Middle frontal gyrus (tissue), 1 donor: ENCODE measurements around the gene ESPNL.
"Not testable (repeated sequence)": the region's sequence is repeated elsewhere in the genome, so short reads cannot be mapped to it uniquely, and the experiment has no call there.

Experiments
- DNase-seq: peaks from one replicate; pipeline ENCODE4 v3.0.0-alpha.2; 2015; ENCODE audit warnings: low spot score; ENCODE audit errors: extremely low spot score

The ESPNL gene

DNA sequence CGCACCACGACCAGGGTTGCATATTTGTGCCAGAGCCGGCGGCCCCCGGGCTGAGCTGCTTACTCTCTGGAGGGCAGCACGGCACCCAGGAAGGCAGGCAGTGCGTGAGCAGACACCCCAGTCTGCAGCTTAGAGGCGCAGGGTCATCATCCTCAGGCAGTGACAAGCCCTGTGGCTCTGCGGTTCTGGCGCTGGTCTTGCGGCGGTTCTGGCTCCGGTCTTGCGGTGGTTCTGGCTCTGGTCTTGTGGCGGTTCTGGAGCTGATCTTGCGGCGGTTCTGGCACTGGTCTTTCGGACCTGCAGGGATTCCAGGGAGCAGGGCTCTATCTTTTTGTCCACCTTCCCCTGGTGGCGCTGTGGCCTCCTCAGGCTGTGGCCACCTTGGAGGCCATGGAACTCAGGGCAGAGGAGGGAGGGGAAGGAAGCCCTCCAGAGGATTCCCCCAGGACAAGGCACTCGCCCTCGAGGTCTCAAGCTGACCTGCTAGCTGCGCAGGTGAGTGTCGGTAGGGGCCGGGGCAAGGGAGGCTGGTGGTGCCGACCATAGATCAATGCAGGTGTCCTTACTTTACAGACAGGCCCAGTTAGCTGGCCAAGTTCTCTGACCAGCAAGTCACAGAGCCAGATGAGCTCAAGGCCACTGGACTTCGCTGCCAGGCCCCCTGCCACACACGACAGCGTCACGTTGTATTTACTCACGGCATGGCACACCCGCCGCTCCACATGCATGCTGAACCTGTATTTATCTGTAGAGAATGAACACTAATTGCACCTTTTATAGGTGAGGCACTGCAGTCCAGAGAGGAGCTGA lies 14.9 kb downstream of the ESPNL start:
- no peak for DNase-seq

DNA sequence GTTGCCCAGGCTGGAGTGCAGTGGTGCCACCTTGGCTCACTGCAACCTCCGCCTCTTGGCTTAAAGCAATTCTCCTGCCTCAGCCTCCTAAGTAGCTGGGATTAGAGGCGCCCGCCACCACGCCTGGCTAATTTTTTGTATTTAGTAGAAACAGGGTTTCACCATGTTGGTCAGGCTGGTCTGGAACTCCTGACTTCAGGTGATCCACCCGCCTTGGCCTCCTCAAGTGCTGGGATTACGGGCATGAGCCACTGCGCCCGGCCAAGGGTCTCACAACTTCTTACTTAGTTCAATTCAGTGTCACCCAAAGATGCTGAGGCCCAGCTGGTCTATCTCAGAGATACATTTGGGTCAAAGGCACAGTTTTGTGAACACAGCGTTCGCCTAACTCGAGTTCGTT lies 15.6 kb downstream of the ESPNL start:
- DNase-seq: not testable (repeated sequence)

DNA sequence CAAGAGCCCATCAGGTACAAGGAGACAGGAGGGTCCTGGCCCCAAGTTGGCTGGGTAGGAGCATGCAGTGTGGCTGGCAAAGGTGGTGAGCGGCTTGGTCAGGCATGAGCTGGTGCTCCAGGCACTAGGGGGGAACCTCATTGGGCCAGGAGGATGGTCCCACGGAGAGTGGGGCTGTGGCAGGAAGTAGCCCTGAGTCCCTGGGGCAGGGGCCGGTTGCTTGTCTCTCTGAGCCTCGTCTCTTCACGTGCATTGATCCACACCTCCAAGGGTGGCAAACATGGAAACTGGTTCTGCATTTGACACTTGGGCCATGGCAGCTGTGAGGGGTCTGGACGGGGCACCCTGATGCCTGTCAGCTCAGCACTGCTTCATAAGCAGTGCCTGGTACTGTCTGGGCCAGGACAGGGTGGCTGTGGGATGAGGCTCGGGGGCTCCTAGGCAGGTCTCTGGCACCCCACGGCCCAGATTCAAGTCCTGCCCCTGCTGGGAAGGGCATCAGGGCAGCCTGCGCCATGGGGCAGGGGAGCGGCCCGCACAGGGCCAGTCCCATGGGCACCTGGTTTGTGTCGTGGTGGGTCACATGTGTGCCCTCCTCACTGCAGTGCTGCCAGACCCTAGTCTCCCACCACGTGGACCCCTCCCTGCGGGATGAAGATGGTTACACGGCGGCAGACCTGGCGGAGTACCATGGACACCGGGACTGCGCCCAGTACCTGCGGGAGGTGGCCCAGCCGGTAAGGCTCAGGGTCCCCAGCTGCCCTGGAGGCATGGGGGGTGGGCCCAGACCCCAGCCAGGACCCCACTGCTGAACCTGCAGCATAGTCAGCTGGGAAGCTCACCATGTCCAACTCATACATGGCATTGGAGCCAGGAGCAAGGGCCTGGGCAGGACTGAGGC lies 16.4 kb downstream of the ESPNL start:
- DNase-seq: no peak

DNA sequence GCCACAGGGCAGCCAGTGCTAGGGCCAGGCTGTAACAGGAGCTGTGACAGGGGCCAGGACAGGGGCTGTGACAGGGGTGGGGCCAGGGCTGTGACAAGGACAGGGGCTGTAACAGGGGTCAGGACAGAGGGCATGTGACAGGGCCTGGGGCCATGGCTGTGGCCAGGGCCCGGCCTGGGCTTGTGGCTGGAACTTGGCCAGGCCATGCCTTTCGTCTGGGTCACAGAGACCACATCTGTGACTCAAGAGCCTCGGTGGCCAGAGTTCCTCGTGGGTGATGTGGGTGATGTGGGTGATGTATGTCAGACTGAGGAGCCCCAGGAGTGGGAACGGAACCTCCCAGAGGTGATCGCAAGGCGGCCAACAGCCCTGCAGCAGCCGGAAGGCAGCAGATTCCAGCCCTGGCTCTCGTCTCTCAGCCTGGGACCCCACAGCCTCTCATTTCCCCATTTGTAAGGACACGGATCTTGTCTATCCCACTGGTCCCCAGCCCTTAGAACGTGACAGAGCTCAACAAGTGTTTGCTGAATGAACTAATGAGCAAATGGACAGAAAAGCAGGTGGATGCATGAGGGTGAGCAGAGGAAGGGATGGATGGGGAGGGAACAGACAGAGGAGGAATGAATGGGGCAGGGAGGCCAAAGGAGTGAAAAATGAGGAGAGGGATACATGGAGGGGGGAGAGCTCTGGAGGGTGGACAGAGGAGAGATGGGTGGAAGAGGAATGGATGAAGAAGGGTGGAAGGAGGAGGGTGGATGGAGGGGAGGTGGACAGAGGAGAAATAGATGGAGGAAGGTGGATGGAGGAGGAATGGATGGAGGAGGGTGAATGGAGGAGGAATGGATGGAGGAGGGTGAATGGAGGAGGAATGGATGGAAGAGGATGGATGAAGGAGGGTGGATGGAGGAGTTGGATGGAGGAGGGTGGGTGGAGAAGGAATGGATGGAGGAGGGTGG lies 17.3 kb downstream of the ESPNL start:
- DNase-seq: no peak

DNA sequence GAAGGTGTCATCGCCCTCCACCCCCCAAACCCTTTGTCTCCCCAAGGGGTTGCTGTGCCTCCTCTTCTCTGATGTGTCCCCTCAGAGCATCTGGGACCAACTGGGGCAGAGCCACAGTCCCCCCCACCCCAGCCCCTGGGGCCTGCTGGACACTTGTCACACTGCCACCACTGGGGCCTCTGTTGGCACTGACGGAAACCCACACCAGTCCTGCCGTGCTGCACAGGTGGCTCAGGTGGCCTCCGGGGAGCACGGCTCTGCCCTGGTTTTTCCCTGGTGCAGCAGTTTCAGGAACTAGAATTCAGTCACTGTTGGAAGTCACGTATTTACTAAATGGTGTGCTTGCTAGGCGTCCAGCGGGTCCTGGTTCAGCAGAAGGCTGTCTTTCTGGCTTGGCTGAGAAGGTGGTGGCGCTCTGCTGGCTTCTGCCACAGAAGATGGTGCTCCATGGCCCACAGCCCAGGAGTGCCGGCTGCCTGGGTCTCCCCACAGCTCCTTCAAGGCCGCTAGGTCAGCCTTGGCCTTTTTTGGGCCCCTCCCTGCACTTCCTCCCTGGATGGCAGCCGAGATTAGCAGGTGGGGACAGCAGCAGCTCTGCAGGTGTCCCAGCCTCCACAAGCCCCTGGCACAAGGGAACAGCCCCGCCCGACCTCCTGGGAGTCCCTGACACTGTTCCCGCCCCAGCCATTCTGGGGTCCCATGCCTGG lies 19.8 kb downstream of the ESPNL start:
- DNase-seq: no peak

DNA sequence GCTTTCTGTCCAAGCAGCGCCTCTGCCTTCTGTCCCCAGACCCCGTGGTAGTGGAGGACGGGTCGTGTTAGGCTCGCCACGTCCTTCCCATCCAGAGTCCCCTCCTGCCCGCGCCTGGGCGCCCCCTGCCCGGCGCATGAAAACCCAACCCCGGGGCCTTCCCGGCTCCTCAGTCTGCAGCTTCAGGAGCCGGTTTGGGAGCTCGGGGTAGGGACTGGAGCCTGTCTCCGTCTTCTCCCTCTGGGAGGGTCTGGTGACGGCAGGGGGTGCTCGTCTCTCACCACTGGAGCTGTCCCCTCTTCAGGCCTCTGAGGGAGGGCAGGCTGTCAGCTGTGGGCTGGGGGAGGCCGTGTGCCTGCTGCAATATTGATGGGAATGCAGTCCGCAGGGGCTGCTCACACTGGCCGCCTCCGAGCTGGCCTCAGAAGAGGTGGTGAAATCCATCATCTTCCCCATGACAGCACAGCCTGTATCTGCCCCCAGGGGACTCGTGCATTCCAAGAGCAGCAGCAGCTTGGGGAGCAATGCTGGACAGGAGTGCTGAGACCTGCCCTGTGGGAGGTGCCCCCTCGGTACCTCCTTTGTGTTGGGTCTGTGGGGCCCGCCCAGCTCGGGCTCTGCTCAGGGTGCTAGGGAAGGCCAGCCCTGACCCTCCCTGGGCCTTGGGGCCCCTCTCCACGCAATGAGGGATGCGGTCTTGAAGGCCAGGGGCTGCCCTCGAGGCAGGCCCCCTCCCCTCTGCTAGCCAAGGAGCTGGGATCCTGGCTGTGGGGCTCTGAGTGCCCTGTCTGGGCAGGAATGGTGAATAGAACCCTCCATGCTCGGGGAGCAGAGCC lies 20.5 kb downstream of the ESPNL start:
- no peak for DNase-seq

DNA sequence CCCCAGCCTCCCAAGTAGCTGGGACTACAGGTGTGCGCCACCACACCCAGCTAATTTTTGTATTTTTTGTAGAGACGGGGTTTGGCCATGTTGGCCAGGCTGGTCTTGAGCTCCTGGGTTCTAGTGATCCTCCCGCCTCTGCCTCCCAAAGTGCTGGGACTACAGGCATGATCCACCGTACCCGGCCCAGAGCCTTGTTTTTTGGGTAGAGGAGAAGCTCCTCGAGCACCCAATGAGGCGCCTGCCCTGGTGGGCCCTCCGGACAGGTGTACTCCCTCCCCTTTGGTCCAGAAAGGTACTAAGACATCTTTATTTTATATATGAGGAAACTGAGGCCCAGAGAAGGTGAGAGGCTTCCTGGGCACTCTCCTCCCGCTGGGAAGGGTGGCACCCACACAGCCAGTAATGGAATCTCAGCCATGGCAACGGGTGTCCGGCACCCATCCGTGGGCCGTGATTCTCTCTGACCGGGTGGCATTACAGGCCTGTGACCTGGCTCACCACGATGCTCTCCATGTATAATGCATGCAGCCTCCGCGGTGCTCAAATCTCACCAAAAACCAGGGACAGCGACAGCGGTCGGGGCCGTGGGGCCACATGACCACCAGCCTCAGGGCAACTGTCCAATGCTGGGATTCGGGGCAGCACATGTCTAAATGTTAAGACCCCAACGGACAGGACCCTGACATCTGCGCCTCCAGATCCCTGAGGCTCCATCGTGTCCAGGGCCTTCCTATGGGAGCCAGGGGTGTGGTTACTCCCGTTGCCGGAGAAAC lies 21.6 kb downstream of the ESPNL start:
- DNase-seq: no peak

DNA sequence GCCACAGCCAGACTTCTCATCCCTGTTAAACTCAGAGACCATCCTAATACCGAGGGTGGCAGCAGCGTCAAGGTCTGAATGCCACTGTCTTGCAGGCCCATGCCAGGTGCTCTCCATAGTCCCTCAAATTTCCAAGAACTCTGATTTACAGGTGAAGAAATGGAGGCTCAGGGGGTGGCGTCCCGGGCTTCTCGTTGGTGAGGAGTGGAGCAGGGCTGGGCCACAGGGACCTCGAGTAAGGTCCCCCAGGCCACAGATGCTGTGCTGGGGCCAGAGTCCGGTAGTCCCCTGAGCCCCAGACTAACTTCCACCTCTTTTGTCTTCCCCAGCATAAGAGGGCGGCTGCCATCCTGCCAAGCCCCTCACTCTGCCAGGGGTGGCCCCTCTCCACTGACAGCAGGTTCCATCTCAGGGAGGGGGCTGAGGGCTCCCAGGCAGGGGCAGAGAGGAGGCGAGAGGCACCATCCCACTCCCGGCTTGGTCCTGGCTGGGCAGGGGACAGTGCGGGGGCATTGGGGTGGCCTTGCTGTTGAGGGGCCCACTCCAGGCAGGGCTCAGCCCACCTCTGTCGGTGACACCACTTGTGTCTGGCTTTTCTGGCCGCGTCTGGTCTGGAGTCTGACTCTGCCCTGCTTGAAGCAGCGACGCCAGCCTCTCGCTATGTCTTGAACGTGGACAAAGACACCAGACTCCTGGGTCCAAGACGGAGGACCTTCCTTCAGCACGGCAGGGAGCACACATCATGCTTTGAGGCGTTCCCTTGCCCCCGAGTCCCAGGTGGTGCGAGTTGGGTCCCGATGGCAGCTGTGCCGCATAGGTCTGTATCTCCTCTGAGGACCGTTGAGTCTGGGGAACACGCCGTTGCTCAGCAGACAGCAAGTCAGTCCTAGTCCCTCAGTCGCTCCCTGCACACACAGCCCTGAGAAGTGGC lies 22.4 kb downstream of the ESPNL start:
- DNase-seq: no peak

DNA sequence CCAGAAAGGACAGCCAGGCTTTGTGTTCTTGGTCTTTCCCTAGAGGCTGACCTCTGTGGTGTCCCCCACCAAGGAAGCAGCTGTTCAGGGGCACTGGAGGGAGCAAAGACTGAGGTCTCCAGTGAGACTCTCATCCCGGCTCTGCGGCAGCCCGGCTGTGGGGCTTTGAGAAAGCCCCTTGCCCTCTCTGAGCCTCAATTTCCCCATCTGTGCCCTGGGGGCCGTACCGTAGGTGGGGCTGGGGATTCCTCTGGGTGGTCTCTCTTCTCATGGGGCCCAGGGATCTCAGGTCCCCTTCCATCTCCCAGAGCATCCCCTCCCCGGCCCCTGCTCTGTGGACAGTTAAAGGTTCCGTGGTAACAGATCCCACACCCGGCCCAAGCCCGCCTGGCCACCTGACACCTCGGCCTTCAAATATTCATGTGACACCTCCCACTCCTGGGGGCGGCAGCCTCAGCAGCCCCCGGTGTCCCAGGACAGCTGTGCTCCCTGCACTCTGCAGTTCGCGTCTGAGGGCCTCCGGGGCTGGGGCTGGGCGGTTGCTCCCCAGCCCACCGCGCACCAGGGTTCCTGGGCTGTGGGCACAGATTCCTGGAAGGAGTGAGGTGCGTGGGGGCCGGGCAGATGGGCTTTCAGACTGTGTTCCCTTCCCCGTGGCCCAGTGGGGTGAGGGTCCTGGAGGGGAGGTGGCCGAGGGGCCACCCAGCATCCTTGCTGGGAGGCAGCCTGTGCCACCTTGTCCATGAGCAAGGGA lies 23.3 kb downstream of the ESPNL start:
- DNase-seq: no peak

DNA sequence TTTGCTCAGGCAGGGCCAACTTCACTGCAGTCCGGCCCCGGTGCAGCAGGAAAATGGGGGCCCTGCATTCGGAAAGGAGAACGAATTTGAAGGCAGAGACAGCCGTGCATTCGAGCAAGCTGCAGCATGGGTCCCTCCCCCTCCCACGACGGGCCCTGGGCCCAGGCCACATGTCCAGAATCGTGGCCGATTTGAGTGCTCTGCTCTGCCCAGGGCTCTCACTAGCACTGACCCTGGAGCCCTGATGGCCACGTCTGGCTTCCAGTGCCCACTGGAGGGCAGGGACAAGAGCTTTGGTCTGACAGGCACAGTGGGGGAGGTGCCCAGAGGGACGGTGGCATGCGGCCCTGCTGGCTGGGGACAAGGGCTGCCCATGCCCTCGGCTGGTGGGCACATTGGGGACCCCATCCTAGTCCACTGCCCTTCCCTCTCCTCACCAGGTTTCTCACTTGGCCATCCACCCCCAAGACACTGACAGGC lies 23.9 kb downstream of the ESPNL start:
- DNase-seq: no peak

DNA sequence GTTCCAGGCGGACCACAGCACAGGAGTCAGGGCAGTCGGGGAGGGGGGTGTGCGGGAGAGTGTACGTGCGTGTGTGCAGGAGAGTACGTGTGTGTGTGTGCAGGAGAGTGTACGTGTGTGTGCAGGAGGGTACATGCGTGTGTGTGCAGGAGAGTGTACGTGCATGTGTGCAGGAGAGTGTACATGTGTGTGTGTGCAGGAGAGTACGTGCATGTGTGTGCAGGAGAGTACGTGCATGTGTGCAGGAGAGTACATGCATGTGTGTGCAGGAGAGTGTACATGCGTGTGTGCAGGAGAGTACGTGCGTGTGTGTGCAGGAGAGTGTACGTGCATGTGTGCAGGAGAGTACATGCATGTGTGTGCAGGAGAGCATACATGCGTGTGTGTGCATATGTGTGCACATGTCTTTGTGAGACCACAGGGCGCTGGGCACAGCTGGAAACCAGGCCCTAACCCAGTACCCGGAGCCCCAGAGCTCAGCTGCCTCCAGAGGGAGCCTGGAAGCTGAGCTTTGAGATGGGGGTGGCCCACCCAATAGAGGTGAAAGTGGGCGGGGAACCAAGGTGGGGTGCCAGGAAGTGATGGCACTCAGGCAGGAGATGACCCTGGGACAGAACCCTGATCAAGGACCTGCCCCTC lies 24.5 kb downstream of the ESPNL start:
- no peak for DNase-seq

DNA sequence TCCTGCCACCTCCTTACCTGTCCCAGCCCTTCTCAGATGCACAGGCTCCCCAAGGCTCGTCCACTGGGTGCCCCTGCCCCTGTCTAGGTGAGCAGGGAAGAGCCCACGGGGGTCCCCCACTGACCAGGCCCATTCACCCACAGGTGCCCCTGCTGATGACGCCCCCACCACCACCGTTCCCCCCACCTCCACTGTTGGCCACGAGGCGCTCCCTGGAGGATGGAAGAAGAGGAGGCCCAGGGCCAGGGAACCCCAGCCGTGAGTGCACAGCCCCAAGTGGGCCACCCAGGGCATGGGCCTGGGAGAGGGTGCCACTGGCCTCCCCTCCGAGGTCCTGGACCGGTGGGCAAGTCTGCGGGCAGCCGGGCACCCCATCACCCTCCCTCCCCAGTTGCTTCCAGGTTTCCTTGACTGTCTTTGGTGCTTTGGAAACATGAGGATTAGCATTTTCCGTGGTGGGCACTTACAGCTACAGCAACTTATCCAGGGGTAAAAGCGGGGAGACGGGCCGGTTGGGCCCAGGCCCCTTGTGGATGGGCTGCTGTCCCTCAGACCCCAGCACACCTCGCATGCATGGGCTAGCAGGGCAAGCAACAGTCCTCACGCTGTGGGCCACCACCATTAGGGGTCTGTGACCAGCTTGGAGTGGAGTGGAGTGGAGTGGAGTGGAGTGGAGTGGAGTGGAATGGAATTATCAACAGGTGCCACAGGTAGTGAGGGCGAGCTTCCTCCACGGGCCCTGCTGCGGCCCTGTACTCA lies 25.2 kb downstream of the ESPNL start:
- no peak for DNase-seq

DNA sequence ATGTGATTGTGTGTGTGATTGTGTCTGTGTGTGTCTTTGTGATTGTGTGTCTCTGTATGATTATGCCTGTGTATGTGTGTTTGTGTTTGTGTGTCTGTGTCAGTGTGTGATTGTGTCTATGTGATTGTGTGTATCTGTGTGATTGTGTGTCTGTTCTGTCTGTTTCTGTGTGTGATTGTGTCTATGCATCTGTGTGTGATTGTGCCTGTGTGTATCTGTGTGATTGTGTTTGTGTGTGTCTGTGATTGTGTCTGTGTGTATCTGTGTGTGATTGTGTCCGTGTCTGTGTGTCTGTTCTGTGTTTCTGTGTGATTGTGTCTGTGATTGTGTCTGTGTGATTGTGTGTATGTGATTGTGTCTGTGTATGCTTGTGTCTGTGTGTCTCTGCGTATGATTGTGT lies 26.2 kb downstream of the ESPNL start:
- no peak for DNase-seq

DNA sequence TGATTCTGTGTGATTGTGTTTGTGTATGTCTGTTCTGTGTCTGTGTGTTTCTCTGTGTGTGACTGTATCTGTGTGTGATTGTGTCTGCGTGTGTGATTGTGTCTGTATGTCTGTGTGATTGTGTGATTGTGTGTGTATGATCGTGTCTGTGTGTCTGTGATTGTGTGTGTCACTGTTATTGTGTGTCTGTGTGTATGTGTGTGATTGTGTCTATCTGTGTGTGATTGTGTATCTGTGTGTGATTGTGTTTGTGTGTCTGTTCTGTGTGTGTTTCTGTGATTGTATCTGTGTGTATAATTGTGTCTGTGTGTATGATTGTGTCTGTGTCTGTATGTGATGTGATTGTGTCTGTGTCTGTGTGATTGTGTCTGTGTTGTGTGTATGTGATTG lies 26.6 kb downstream of the ESPNL start:
- no peak for DNase-seq

DNA sequence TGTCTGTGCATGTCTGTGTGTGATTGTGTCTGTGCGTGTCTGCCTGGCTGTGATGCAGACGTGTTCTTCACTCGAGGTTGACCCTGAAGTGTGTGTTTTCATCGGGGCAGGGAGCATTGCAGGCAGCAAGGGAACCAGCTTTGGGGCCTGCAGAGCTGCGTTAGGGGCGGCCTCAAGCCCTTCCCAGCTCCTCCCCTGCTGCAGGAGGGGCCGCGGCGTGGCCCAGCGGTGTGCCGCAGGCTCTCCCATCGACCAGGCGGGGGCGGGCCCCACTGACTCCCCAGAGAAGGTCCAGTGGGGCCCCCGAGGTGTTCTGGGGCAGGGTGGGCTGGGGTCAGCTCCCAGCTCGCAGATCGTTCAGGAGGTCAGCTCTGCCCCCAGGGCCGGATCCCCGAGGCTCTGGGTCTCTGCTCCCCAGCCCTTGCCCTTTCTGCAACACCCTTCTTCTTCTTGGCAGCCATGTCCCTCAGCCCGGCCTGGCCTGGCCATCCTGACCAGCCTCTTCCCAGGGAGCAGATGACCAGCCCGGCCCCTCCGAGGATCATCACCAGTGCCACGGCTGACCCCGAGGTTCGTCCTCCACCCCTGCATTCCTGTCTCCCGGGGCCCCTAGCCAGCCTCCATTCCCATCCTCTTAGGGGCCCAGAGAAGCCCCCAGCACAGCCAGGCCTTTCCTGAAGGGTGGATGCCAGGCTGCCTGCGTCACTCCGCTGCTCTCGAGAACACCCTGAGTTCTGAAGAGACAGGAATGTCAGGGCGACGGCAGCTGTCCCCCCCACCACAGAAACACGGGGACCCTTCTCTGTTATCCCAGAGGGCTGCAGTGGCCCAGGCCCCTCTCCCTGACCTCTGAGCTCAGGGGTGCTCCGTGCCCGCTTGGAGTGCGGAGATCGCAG lies 27.3 kb downstream of the ESPNL start:
- DNase-seq: no peak
